ENCODE data around the gene TMED9.

DNA sequence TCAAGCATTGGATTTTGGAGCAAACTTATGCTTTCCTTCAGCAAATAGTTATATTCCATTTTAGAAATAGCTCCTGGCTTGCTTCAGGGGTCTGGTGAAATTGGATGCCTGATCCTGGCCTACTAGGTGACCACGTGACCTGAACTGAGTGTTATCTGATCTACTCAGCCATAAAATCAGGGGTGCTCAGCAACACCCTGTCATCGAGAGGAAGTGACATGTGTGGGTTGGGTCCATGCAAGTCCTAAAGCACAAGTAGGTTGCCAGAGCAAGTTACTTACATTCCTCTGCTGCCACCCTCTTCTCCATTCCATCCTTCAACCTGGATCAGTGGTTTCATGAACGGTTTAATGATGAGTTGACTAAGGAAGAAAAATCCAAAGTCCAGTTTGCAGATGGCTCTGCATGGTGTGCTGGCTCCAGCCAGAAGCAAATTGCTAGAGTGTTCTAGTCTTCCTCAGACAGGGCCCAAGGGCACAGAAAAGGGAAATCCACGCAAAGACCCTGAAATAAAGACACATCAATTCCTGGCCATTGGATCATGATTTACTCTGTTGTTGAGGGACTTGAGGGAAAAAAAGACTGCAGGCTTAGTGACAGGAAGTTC, 34.9 kb upstream of the TMED9 start:
- TF ChIP-seq CTCF (IDR thresholded peaks at IDR 0.05; ENCODE audit: low read depth, low read length) (no peak), EZH2phosphoT487 (IDR thresholded peaks at IDR 0.05; ENCODE audit: low read depth) (no peak)

Measured in OCI-LY3 (cell line).